CD4-positive, alpha-beta T cell treated with Interleukin-17A for 4 hours (primary cell): Measurements from ENCODE around the gene THYN1.
"Not testable (repeated sequence)": the region's sequence is repeated elsewhere in the genome, so short reads cannot be mapped to it uniquely, and the experiment has no call there.

Source experiments
- DNase-seq: peaks from one replicate; pipeline ENCODE4 v3.0.0-alpha.2; 2020; ENCODE audit warnings: mixed read lengths

Gene THYN1

GRCh38 chr11:134253188-134253993 is at the start of gene THYN1, which contains the start of gene ACAD8:
TSS of gene THYN1 (minus strand) at chr11:134253352. CDS start at chr11:134252882, 470 bp downstream.
TSS of gene ACAD8 (plus strand) at chr11:134253568. CDS start at chr11:134253601, 33 bp downstream.
- DNase-seq = peak; percentile 95

GRCh38 chr11:134294664-134295063 is 41.5 kb upstream of the THYN1 start:
- no peak for DNase-seq

- no peak for DNase-seq
Measured at GRCh38 chr11:134293119-134294113, 40.3 kb upstream of the THYN1 start.

- no peak for DNase-seq
Measured at GRCh38 chr11:134292661-134293060, 39.5 kb upstream of the THYN1 start.

GRCh38 chr11:134291196-134291595 is 38.0 kb upstream of the THYN1 start:
- DNase-seq = no peak

DNA sequence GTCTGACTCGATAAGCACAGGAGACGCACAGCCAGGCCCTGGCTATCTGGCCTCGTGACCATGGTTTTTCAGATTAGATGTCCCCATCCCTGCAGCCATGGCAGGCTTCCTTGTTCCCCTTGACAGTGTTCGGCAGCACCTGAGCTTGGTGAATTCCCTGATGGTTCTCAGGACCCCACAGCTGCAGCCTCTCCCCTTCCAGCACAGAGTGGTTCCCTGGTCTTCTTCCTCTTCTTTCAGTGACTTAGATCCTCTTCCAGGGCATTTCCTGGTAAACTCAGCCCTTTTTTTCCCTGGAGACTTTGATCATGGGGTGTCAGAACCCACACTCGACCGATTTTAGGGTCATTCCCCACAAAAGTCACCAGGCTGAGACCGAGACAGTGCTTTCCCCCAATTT is 37.5 kb upstream of the THYN1 start:
- DNase-seq = no peak

DNA sequence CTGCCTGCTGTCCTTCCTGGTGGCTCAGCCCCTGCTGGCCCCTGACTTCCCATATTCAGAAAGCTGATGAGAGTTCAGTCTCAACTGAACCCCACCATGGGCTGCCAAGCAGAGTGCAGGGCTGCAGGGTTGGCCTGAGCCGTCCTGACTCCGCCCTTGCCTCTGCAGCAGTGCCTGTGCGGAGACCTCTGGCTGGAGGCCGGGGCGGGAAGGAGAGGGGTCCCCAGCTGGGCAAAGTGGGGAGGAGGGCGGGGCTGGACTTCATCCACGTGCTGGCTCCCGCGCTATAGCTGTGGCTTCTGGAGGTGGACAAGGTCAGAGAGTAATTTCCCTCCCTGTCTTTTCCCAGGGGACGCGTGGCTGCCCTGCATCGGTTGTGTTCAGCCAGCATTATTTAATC is 36.6 kb upstream of the THYN1 start:
- DNase-seq = no peak

- DNase-seq = no peak
Measured at GRCh38 chr11:134289167-134289566, 36.0 kb upstream of the THYN1 start.

DNA sequence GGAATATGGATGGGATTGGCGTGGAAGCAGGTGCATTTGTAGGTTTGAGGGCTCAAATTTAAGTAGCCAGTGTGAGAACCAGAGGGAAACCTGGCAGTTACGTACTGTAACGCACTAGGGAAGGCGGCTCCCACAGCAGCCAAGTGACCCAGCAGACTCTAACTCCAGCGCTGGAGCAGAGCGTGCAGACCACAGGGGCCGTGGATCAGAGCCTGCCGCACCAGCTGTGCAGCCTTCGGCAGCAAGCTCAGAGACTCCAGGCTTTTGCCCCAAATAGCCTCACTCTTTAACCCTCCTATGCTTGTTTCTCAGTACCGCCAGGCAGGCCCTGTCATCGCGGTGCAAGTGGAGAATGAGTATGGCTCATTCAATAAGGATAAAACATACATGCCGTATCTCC is 35.3 kb upstream of the THYN1 start:
- DNase-seq = no peak

- DNase-seq = no peak
Measured at GRCh38 chr11:134287561-134287960, 34.4 kb upstream of the THYN1 start.

- DNase-seq = not testable (repeated sequence)
Measured at GRCh38 chr11:134284349-134284748, 31.2 kb upstream of the THYN1 start.

DNA sequence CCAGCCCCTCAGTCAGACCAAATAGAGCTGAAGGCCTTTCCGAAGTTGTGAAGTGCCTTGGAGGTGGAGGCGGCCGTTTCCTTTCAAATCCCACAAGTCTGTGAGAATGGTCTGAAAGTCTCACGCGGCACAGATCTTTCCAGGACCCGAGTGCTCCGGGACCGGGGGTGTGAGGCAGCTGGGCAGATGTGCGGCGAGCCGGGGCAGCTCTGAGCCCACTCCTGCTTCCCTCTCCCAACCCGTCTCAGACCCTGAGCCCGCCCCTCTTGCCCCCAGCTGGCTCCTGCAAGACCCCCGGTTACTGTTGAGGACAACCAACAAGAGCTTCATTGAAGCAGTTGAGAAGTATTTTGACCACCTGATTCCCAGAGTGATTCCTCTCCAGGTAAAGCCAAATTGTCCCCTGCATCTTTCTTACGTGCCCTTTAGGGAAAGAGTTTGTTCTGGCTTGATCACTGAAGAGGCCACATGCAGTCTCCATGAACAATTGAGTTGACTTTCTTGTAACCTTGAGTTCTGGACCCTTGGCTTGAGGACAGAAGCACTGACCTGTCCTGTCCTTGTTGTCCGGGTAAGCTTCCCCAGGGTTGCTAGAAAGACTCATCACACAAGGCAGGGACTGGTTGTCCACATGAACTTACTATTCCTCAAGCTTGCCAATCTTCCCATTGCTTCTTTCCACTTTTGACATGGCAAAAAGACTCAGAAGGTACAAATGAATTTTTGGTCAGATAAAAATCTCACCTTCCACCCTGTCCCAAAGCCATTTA is 30.5 kb upstream of the THYN1 start:
- DNase-seq = no peak

GRCh38 chr11:134282121-134283045 is 29.2 kb upstream of the THYN1 start:
- DNase-seq = no peak

- not testable (repeated sequence) for DNase-seq
Measured at GRCh38 chr11:134281635-134282034, 28.5 kb upstream of the THYN1 start.

DNA sequence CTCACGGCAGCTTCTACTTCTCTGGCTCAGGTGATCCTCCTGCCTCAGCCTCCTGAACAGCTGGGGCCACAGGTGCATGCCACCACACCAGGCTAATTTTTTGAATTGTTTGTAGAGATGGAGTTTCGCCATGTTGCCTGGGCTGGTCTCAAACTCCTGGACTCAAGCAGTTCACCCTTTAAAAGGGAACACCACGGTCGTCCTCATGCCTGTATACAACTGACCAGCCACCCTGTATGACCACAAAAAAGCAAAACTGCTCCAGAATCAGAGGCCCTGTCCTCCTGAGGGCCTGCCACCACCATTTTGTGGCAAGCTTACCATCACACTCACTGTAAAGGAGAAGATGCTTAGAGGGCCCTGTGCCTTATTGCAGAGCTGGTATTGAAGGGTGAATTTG is 25.2 kb upstream of the THYN1 start:
- DNase-seq = no peak

GRCh38 chr11:134277183-134278001 is 24.2 kb upstream of the THYN1 start:
- DNase-seq = no peak

DNA sequence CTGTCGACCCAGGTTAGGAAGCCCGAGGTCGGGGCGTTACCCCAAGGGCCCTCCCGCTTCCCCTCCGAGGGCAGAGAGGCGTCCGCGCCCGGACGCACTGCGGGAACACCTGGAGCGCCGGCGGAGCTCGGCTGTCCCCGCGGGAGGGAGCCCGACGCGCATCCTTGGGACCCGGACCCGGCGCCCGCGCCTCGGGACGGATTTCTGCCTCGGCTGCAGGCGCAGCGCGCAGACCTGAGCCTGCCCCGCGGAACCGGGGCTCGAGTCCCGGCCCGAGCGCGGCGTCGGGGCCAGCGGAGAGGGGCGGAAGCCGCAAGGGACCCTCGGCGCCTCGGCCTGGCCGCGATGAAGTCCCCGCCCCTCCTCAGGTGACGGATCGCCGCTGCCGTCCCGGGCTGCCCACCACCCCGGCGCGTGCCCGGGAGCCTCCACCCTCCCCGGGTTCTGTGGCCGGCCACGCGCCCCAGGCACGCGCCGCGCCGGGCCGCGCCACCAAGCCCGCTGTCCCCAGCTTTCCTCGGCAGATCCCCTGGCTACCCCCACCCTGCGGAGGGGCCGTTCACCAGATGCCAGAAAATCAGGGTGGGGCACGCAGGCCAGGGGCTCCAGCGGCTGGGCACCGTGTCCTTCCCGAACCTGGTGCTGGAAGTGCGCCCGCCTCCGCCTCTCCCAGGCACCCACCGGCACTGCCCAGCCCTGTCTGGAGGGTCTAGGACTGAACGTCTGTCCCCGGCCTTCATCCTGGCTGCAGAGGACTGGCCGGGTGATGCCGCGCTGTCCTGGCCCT is 23.4 kb upstream of the THYN1 start:
- no peak for DNase-seq

- peak; percentile 81 for DNase-seq
Measured at GRCh38 chr11:134275534-134276395, 22.6 kb upstream of the THYN1 start, which contains the start of gene GLB1L3. TSS of gene GLB1L3 (plus strand) at chr11:134276379. CDS start at chr11:134276741, 362 bp downstream.

DNA sequence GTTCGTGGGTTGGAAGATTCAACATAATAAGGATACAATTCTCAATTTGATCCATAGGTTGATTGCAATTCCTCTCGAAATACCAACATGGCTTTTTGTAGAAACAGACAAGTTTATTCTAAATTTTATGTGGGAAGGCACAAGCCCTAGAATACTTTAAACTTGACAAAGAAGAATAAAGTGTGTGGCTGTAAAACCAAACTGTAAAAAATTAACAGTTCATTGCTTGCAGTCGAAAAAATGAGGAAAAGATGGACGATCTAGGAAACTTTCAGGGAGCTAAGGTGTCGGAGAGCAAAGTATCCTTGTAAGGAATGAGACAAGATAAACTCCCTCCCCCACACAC is 22.0 kb upstream of the THYN1 start:
- no peak for DNase-seq
